Activated CD4-positive, CD25-positive, alpha-beta regulatory T cell (primary cell): Measurements from ENCODE around the gene ANO2.

Experiments
- DNase-seq, 4 experiments: peaks; one replicate each; lab custom pipeline; 2025; lab: John Stamatoyannopoulos, UW

The ANO2 gene

DNA sequence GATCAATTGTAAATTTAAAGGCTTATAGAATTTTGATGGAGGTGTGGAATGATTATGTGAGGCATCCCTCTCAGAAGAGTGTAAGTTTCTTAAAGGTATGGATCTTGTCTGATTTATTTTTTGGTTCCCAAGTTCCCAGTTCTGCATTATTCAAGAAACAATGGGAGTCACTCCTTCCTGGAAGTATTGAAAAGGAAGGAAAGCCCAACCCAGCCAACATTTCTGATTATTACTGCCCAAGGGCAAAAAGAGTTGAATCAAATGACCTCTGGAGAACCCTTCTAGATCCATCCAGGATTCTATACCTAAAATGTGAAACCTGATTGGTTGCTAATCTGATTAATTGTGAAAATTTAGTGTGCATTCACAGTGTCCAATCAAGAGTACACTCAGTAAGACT is 166.2 kb downstream of the ANO2 start:
- DNase-seq, result no peak

DNA sequence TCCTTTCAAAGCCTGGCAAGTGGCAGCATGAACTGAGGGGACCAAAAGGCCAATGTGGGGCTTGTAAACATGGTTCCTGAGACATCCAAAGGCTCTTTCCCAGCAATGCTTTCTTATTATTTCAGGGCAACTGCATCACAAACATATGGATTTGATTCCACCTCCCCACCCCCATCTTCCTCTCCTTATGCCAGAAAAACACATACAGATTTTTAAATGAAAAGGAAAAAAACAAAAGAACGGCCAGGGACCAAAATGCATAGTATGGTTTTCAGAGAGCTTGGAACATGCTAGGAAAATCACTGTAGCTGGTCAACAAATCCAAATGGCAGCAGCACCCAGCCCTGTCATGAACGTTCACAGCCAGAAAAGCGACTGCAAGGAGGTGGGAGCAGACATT is 167.6 kb downstream of the ANO2 start:
- DNase-seq, result no peak

- DNase-seq, result no peak
Measured at GRCh38 chr12:5776091-5776490, 169.0 kb downstream of the ANO2 start.

DNA sequence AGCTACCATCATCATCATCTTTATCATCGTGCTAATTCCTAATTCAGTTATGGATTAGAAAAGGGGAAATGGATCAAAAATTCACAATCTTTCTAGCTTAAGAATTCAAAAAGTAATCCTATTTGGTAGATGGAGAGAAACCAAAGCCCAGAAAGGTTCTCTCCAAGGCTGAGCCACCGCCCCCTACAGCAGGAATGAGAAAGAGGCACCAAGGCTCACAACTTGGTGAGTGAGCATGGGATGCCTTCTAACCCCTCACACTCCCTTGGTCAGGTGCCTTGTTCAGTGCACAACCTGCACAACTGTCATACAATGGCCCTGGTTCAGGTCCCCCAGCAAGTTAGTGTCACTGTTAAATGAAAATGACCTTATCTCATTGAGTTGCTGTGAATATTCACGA is 171.5 kb downstream of the ANO2 start:
- DNase-seq, result no peak

DNA sequence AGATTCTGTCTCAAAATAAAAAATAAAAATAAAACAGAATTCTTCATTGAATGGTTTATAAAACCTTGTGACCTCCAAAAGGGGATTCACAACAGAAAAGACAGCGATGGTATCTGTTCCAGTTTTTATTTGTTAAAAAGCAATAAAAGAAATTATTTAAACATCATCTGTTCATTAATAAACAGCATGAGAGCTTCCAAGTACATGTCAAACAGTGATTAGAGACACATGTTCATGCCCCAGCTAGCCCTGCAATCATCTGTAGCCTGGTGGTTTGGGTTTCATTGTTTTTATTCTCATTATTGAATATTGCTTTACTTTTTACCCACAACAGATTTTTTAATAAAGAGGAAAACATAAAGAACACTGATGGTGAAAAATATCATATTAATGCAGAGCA is 173.3 kb downstream of the ANO2 start:
- no peak for DNase-seq

GRCh38 chr12:5770727-5771126 is 174.3 kb downstream of the ANO2 start:
- no peak for DNase-seq

- no peak for DNase-seq
Measured at GRCh38 chr12:5768581-5769196, 176.4 kb downstream of the ANO2 start.

GRCh38 chr12:5768171-5768570 is 176.9 kb downstream of the ANO2 start:
- no peak for DNase-seq

DNA sequence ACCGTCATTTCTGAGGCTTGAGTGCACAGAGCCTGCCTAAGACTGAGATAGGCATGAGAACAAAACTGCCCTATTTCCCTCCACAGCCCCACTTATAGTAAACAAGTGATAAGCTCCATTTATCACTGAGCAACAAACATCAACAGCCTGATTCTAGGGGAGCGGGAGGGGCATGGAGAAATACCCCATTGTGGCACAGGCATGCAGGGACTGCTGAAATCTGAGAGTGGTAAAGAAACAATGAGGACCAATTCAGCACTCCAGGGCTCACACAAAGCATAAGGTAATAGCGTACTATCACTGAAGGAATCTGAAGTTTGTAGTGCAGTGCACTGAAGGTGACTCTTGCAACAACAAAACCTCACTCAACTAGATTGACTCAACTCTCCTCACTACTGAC is 186.7 kb downstream of the ANO2 start:
- no peak for DNase-seq

- DNase-seq, result no peak
Measured at GRCh38 chr12:5756338-5756842, 188.7 kb downstream of the ANO2 start.

- DNase-seq, result no peak
Measured at GRCh38 chr12:5748027-5748426, 197.0 kb downstream of the ANO2 start.

GRCh38 chr12:5746917-5747316 is 198.1 kb downstream of the ANO2 start:
- DNase-seq, result no peak

GRCh38 chr12:5746036-5746908 is 198.8 kb downstream of the ANO2 start:
- no peak for DNase-seq

GRCh38 chr12:5745251-5745888 is 199.7 kb downstream of the ANO2 start:
- peak in 1 of 4 experiments; percentile 9 for DNase-seq

- DNase-seq, result no peak
Measured at GRCh38 chr12:5742258-5742657, 202.8 kb downstream of the ANO2 start.

GRCh38 chr12:5739917-5740316 is 205.1 kb downstream of the ANO2 start:
- DNase-seq, result no peak

- no peak for DNase-seq
Measured at GRCh38 chr12:5737778-5738177, 207.3 kb downstream of the ANO2 start.

DNA sequence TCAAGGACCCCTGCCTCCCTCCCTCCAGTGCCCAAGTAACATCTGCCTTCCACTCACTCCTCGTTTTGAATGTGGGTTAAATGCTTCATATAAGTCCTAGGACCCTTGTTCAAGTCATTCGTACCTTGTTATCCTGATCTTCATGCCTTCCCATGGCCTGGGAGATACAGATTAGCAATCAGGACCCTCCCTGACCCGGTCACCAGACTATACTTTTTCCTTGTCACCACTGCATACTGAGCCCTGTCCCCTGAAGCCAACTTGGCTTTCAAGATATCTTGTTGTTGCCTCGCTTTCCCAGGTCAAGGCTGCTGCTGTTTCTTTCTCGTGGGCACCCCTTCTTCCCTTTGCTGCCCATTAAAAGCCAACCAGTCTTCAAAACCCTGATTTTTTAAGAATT is 208.5 kb downstream of the ANO2 start:
- DNase-seq, result no peak

DNA sequence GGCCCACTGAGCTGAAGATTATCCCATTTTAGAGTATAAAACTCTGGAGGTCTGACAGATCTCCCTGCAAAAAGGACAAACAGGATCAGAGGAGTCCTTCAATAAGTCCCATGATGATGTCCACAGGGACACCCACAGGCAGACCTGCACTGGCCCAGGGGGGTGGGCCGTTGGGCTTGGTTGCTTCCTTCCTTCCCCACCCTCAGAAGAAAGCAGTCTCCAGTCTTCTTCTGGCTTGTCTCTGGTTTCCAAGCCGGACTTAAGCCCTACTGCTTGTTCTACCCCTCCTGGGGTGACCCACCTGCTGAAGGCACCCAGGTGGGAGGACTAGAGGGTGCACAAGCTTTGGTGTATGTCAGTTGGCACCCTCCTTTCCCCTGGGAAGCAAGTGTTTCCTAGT is 209.0 kb downstream of the ANO2 start:
- DNase-seq, result no peak

DNA sequence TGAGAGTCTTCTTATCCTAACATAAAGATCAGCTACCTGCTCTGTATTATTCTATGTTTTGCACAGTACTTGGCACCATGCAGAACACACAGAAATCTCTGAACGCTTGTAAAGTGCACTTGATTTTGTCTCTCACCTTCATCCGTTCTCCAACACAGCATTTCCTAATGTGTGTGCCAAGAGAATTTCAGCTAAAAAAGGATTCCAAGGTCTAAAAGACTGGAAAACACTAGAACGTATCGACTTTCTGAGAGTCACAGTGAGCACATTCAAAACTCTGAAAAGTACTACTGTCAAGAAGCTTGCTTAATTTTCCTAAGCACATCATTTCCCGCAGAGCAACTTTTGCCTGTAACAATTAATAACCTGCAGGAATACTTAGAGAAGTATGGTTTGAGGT is 211.1 kb downstream of the ANO2 start:
- DNase-seq, result no peak

DNA sequence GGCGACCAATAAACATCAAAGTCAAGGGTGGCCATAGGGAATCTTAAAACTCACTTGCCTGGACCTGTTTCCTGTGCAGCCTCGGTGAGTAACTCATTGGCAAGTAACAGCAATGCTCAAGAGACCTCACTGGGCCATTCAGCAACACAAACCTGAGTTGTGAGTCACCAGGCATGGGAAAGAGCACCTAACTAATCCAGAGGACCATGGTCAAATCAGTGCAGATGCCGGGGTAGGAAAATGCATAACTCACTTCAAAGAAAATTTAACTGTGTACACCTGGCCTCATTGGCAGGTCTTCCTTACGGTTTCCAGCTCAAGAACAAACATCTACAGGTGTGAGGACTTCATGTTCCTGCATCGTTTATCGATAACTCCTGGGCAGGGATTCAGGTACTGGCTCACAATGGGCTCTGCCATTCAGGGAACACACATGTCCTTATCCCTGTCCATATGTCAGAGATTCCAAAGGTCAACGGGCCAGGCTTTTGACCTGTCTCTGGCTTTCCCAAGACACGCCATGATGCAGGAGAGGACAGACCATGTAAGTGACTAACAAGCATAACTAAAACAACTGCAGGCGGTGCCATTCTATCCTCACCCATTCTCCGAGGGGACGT is 211.8 kb downstream of the ANO2 start:
- DNase-seq, result no peak

GRCh38 chr12:5730962-5731361 is 214.1 kb downstream of the ANO2 start:
- DNase-seq, result no peak
